Prostate gland (tissue), 2 donors: ENCODE data around the gene ATP6V1B1.

Experiments used
- POLR2A ChIP-seq: fragments of 450-650 bp; IDR thresholded peaks from one replicate; pipeline ENCODE4 v1.6.1; 2016; ENCODE audit warnings: antibody characterized with exemption, mild to moderate bottlenecking
- POLR2AphosphoS5 ChIP-seq: sonication (generic); formaldehyde crosslinking; IDR thresholded peaks from one replicate; pipeline ENCODE4 v1.6.1; 2017; ENCODE audit warnings: antibody characterized with exemption
- TF ChIP-seq, protein P1 (sequence below), 4 experiments: fragments of 200-600 bp in 2 of 4; fragments of 450-650 bp in 2 of 4; sonication (generic) in 2 of 4; IDR thresholded peaks; 1 replicate in 3 of 4; 2 replicates in 1 of 4; pipeline ENCODE4 v1.5.1; 2016 to 2019; ENCODE audit warnings: antibody characterized with exemption in 4 of 4, mild to moderate bottlenecking in 2 of 4, moderate library complexity in 2 of 4

DNA sequence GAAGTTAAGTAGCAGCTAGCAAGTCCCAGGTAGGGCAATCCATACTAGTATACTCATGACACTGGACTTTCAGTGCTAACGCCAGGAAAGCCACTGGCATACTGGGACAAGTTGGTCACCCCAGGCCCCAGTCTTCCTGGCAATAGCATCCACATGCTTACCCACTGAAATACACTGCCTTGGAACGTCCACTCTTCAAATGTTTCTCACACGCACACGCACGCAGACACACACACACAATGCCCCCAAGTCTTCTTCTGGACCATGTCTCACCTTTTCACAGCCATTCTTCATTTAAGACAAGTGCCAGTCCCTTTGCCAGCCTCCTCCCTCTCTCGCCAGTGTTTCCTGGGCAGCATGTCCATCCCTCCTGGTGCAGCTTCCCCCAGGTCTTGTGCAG lies 67.7 kb downstream of the ATP6V1B1 start:
- TF ChIP-seq, protein P1, sequence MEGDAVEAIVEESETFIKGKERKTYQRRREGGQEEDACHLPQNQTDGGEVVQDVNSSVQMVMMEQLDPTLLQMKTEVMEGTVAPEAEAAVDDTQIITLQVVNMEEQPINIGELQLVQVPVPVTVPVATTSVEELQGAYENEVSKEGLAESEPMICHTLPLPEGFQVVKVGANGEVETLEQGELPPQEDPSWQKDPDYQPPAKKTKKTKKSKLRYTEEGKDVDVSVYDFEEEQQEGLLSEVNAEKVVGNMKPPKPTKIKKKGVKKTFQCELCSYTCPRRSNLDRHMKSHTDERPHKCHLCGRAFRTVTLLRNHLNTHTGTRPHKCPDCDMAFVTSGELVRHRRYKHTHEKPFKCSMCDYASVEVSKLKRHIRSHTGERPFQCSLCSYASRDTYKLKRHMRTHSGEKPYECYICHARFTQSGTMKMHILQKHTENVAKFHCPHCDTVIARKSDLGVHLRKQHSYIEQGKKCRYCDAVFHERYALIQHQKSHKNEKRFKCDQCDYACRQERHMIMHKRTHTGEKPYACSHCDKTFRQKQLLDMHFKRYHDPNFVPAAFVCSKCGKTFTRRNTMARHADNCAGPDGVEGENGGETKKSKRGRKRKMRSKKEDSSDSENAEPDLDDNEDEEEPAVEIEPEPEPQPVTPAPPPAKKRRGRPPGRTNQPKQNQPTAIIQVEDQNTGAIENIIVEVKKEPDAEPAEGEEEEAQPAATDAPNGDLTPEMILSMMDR (IDR thresholded peaks at IDR 0.05): no peak
- TF ChIP-seq POLR2A (no peak), POLR2AphosphoS5 (no peak)
